KBM-7 (cell line): ENCODE measurements around the gene VSTM2L.

ENCODE experiments used
- DNase-seq: peaks from one replicate; pipeline ENCODE4 v3.0.0-alpha.2; 2015
- in situ Hi-C: fragments of 300-500 bp; cut with MboI; formaldehyde crosslinking; loops from 2 replicates; pipeline ENCODE4 v1.14.3; 2020; ENCODE audit warnings: low sequenced_read_pairs, low pct_unique_long_range_greater_than_20kb, mixed read lengths

VSTM2L gene

DNA sequence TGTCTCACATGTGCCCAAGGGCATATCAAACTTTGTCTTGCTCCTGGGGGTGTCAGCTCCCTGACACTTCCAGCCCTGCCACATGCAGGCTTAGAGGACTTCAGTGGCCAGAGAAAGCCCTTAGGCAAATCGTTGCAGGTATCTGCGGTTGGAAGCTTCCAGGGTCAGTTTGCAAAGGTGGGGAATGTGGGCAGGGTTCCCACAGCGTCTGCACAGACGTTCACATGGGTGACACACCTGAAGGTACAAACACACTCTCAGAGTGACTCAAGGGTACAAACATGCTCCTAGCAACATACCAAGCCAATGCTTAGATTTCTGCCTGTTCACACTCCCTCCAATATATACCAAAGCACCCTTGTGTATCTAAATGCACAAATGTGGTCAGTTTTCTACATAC is 30.0 kb downstream of the VSTM2L start:
- in situ Hi-C loops: no loop called here
- DNase-seq: no peak

DNA sequence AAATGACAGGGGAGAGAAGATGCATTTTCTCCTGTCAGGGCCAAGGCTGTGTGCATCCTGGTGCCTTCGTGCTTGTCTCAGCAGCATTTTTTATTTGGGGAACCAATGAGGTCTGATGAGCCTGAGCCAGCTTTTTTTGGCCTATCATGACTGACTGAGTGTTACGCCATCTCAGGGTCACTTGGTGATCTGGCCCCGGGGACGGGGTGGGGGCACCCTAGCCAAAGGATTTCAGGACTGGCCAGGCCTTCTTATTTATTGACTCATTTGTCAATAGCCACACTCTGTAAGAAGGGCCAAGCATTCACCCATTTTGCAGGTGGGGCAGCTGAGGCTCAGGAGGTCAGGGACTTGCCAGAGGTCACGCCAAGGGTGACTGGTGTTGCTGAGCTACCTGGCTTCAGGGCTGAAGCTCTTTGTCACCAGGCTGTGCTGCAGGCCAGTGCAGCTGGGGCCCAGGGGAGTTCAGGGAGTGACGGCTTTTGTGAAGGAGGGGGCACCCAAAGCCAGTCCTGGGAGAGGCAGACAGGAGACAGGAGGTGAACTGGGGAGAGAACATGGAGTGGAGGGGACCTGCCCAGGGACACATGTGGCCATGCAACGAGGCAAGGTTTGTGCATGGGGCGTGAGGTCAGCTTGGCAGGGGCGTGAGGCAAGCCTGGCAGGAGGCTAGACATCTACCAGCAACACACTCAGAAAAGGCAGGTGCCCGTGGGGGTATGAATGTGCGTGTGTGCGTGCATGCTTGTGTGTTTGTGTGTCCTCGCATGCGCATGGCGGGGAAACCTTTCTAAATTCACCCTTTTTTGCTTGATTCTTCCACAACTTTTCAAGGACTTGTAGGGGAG is 31.1 kb downstream of the VSTM2L start:
- in situ Hi-C loops: no loop called here
- DNase-seq: no peak

DNA sequence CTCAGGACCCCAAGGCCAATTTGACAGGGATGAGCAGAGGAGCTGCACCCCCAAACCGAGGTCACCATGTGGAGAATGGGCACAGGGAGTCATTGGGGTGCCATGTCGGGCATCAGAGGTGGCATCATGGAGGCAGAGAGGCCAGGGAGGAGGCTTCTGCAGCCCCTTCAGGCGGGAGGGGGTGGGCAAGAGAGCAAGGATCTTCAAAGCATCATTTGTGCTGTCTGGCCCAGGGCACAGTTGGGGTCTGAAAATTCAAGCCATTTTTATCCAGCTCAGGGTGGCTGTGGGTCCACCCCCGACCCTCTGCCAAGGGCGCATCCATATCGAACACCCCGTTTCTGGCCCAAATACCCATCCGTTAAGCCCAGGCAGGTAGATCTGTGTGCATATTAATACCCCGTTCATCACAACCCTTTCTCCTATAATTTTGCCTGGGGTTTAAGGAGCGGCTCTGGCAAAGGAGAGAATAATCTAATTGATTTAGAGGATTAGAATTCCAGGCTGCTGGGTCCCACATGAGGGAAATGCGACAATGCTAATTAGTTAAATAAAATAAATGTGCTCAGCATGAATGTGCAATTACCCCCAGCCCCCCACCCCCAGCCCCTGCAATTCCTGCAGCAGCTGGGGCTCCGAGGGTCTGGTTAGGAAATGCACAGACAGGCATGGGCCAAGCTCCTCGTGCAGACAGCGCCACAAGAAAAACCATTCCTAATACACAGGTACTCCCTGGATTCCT is 31.9 kb downstream of the VSTM2L start:
- DNase-seq: no peak
- in situ Hi-C loops: no loop called here

DNA sequence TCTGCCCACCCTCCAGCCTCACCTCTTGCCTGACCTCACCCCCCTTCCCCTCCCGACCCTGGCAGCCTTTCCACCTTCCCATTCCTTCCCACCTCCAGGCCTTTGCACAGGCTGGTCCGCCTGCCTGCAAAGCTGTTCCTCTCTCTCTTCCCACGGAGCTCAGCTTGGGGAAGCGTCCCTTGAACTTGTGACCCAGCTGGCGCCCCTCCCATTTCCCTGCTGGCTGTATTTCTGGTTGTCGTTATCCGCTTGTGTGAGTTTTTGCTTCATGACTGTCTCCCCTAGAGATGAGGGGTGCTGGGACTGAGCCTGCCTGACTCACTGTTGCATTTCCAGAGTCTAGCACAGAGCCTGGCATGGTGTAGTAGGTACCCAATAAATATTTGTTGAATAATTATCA is 32.5 kb downstream of the VSTM2L start:
- in situ Hi-C loops: no loop called here
- DNase-seq: no peak

DNA sequence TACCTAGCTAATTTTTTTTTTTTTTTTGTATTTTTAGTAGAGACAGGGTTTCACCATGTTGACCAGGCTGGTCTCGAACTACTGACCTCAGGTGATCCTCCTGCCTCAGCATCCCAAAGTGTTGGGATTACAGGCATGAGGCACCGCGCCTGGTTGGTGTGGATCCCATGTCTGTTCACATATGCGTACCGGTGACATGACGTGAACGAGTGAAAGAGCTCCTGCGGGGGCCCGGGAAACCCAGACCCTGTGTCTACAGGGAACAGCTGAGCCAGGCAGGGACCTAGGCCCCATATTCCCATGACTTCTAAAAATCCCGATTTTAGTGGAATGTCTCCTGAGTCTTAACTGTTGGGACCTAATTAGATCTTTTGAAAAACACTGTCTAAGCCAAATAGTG is 33.1 kb downstream of the VSTM2L start:
- no peak for DNase-seq
- in situ Hi-C loops: no loop called here

DNA sequence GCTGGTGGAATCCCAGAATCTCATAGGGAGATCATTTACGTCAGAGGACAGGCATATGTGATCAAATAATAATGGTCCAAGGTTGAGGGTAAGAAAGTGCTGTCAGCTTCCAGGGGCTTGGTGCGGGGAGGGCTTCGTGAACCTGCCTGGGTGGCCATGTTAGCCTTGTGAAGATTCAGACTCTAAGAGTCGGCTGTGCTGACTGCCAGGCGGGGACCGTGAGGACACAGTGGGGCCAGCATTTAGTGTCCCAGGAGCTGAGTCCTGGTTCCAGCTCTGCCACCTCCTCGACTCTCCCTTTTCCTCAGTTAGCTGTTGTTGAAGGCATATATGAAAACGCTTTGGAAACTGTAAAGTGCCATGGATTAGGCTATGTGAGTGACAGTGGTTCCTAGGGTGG is 33.5 kb downstream of the VSTM2L start:
- DNase-seq: no peak
- in situ Hi-C loops: no loop called here

DNA sequence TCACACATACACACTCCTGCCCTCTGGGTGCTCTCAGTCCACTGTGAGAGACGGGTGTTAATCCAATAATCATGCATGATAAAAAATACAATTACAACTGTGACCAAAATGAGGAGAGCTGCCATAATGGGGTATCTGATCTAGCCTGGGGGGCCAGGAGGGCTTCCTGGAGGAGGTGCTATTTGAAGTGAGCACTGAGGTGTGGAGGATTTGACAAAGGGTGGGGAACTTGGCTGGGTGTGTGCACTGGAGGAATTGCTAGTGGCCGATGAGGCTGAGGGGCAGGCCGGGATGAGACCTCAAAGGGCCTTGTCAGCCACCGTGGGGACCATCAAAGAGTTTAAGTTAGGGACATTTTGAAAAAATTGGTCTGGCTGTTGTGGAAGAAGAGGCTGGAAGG is 34.8 kb downstream of the VSTM2L start:
- in situ Hi-C loops: no loop called here
- DNase-seq: no peak

DNA sequence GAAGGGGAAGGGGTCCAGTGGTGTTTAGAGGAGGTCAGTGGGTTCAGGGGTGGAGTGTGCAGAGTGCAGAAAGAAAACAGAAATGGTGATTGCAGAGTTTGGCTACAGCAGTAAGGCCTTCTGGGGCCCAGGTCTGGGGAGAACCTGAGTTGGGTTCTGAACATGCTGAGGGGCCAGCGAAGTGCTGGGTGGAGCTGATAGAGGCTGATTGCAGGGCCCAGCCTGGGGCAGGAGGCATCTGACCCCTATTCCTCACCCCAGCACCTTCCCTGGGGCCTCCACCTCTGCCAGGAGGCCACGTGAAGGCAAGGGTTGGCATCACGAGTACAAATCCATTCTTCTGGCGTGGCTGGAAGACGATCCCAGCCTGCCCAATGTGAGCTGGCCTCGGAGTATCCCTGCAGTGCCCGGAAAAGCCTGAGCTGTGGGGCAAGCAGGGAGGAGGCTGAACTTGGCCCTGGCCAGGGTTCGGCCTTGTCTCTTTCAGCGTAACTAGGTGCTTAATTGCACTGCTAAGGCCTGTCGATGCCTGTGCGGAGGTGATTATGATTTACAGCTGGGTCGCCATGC is 35.3 kb downstream of the VSTM2L start:
- no peak for DNase-seq
- in situ Hi-C loops: no loop called here

DNA sequence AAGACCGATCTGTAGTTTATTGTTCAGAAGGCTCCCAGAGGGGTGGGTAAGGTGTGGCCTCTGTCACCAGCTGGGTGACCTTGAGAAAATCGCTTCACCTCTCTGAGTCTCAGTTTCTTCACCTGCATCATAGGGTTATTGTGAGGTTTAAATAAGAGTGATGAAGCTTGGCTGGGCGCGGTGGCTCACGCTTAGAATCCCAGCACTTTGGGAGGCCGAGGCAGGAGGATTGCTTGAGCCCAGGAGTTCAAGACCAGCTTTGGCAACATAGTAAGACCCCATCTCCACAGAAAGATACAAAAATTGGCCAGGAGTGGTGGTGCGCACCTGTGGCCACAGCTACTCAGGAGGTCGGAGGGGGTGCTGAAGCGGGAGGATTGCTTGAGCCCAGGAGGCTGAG is 36.0 kb downstream of the VSTM2L start:
- no peak for DNase-seq
- in situ Hi-C loops: no loop called here

DNA sequence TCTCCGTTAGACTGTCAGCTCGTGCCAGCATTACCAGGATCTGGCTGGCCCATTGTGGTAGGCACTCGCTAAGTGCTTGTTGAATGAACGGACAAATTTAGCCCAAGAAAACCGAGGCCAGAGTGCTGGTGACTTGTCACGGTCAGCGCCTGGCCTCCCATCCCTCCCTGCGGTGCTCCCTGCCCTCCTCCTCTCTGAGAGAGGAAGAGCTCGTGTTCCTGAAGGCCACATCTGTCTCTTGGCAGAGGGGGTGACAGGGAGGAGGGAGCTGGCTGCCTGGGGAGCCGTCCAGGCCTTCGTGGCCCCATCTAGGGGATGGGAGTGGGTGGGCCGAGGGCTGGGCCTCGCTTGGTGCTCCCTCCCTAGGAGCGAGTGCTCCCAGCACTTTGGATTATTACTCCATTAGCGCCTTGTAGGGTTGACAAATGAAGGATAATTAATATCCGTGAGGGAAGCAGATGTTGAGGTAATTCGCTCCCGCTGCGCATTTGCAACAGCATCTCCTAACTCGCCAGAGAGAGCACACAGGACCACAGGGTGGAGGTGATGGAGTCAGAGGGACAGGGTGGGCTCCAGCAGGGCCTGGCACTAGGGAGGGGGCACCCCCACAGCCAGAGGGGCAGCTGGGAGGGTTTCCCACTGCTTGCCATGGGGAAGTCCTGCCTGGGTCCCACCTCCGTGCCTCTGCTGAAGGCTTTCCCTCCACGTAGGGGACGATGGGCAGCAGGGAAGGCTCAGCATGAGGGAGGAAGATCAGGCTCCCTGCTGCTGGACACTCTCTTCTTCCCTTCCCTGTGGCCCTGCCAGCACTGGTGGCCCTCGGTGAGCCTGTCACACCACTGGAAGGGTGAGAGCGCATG is 37.0 kb downstream of the VSTM2L start:
- no peak for DNase-seq
- in situ Hi-C loops: no loop called here

DNA sequence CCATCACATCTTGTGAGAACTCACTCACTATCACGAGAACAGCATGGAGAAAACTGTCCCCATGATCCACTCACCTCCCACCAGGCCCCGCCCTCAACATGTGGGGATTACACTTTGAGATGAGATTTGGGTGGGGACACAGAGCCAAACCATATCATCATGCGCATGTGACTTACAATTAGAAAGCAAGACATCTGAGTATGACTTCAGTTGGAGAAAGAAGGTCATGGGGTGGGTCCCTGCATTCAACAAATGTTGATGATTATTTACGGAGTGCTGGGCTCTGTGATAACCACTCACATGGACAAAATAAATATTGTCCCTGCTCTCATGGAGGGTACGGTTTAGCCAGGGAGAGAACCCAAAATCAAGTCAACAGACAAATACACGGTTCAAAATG is 37.9 kb downstream of the VSTM2L start:
- DNase-seq: no peak
- in situ Hi-C loops: no loop called here

DNA sequence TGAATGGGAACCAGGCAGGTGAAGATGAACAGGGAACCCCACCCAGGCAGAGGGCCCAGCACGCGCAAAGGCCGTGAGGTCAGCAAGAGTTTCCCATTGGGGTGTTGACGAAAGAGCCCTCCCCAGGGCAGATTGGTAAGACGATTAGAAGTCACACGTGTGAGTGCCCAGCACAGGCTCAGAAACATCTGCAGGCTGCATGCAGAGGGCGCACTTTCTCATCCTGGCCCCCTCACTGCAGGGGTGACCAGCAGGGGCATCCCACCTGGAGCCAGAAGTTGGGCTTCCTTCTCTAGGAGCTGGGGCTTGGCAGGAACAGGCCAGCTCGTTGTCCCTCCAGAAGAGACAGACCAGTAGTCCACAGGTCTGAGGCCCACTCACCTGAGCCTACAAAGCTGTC is 38.4 kb downstream of the VSTM2L start:
- in situ Hi-C loops: no loop called here
- DNase-seq: peak; percentile 18

DNA sequence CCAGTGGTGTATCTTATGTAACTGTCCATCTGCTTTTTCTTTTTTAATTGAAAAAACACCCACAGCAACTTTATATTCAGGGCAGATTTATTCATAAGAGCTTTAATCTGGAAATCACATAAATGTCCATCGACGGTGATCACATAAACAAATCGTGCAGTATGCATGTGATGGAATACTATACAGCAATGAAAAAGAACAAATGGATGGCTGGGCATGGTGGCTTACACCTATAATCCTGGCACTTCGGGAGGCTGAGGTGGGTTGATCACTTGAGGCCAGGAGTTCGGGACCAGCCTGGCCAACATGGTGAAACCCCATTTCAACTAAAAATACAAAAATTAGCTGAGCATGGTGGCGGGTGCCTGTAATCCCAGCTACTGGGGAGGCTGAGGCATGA is 39.1 kb downstream of the VSTM2L start:
- in situ Hi-C loops: no loop called here
- DNase-seq: no peak

DNA sequence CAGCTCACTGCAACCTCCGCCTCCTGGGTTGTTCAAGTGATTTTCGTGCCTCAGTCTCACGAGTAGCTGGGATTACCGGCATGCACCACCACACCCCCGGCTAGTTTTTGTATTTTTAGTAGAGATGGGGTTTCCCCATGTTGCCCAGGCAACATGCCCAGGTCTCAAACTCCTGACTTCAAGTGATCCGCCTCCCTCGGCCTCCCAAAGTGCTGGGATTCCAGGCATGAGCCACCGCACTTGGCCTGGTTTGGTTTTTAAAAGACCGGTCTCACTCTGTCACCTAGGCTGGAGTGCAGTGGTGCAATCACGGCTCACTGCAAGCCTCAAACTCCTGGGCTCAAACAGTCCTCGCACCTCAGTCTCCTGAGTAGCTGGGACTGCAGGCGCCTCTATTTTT is 40.1 kb downstream of the VSTM2L start:
- in situ Hi-C loops: no loop called here
- no peak for DNase-seq

DNA sequence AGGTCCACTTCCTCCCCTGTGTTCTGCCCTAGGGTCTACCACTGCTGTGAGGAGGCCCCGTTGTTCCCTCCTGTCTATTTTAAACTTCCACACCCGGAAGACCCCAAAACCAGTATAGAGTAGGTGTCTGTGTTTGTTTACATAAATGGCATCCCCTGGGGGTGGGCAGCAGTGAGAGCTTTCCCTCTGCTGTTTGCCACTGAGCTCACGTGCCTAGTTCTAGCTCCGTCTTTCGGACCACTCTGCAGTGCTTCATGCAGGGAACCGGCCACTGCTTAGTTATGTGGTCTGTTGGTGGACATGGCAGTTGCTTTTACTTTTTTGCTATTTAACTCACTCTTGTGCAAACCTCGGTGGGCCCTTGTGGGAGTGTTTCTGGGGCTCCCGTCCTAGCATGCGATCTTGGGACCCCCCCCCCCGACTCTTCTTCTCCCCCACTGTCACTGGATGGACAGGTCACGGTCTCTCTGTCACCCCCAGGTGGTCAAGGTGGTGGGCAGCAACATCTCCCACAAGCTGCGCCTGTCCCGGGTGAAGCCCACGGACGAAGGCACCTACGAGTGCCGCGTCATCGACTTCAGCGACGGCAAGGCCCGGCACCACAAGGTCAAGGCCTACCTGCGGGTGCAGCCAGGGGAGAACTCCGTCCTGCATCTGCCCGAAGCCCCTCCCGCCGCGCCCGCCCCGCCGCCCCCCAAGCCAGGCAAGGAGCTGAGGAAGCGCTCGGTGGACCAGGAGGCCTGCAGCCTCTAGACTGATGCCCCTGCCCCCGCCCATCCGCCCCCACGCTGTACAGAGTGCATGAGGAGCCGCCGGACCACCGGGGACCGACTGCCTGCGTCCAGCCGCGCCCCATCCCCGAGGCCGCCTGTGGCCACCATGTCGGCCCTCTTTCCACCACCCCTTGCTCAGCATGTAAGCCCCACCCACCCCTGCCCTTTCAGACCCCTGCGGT is 40.9 kb downstream of the VSTM2L start:
- in situ Hi-C loops: no loop called here

DNA sequence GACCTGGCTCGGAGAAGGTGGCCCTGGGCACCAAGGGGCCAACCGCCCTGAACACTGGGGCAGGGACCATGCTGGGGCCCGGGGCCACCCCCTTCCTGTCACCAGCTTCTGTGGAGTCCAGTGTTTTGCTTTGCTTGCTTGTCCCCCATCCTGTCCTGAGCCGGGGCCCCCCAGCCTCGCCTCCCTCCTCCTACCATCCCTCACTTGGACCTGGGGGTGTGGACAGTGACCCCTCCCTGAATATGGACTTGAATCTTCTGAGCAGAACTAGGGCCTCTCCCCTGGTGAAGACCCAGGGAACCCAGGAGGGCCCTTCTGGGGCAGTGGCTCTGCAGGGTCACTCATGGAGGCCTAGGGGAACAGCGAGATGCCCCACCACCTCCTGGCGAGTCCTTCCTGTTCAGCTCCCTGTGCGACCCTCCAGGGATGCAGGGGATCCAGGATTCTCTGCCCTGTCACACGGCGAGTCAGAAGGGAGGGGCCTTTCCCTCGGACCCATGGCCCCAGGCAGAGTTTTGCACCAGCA is 41.6 kb downstream of the VSTM2L start:
- in situ Hi-C loops: no loop called here
- no peak for DNase-seq

More for the DNA sequence above, 40.9 kb downstream of the VSTM2L start:
- no peak for DNase-seq

DNA sequence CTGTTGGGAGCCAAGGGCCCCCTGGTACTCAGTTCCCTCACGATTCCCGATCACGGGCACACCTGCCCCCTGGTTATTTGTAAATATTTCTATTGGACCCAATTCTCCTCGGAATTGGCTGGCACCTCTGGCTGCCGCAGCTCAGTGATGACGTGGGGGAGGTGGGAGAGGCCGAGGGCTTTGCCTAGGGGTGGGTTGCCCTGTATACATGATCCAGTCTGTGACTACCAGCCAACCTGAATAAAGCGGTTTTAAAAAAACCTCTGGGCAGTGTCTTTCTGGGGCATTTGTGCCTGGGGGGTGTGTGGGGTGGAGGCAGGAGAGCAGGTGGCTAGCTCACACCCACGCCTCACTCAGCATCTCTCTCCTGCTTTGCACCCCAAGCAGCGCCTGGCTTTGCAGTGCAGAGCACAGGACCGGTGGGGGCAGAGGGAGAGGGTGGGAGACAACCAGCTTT is 42.2 kb downstream of the VSTM2L start:
- in situ Hi-C loops: no loop called here
- DNase-seq: no peak

DNA sequence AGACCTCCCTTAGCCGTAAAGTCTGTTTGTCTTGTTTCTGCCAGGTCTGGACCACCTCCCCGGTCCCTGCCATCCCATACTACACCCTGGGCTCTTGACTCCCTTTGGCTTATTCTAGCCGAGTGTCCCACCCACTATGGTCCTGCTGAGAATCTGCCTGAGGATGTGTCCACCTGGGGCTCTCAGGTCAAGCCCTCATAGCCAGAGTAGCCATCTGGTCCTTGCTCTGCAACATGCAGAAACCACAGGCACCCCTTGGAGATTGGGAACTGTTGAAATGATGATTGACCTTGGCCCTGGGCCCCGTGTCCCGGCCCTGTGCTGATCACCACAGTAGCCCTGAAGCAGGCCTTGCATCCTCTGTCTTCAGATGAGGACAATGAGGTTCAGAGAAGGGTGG is 44.0 kb downstream of the VSTM2L start:
- DNase-seq: no peak
- in situ Hi-C loops: no loop called here
